Liver (tissue), 3 donors: ENCODE measurements around the gene MGAT5.

Experiments
- ATF3 ChIP-seq: IDR thresholded peaks from 2 replicates; pipeline ENCODE4 v1.6.1; 2016; ENCODE audit warnings: antibody characterized with exemption
- CTCF ChIP-seq: fragments of 150-350 bp; IDR thresholded peaks from 2 replicates; pipeline ENCODE4 v1.5.1; 2017; ENCODE audit warnings: improper control_type of control experiment, low read depth, low read length; ENCODE audit not compliant: missing input control
- GABPA ChIP-seq, 2 donors: IDR thresholded peaks in 1 of 2; conservative IDR thresholded peaks in 1 of 2; 2 replicates each; pipeline ENCODE4 v1.6.1; 2016; ENCODE audit warnings: antibody characterized with exemption in 2 of 2, mild to moderate bottlenecking in 1 of 2, moderate library complexity in 1 of 2
- JUND ChIP-seq, 2 donors: IDR thresholded peaks; 2 replicates each; pipeline ENCODE4 v1.6.1; 2016; ENCODE audit warnings: antibody characterized with exemption in 2 of 2
- MAX ChIP-seq: IDR thresholded peaks from 2 replicates; pipeline ENCODE4 v1.6.1; 2016; ENCODE audit warnings: antibody characterized with exemption
- RAD21 ChIP-seq, 2 donors: IDR thresholded peaks; 2 replicates each; pipeline ENCODE4 v1.6.1; 2016; ENCODE audit warnings: antibody characterized with exemption in 2 of 2, mild to moderate bottlenecking in 2 of 2
- REST ChIP-seq: IDR thresholded peaks from 2 replicates; pipeline ENCODE4 v1.6.1; 2016; ENCODE audit warnings: antibody characterized with exemption, mild to moderate bottlenecking
- RXRA ChIP-seq, 2 donors: IDR thresholded peaks; 2 replicates each; pipeline ENCODE4 v1.6.1; 2017 to 2018; ENCODE audit warnings: antibody characterized with exemption in 2 of 2, mild to moderate bottlenecking in 1 of 2
- SP1 ChIP-seq: IDR thresholded peaks from 2 replicates; pipeline ENCODE4 v1.6.1; 2018; ENCODE audit warnings: antibody characterized with exemption, mild to moderate bottlenecking
- TAF1 ChIP-seq: conservative IDR thresholded peaks from 2 replicates; pipeline ENCODE4 v1.6.1; 2016; ENCODE audit warnings: antibody characterized with exemption, mild to moderate bottlenecking
- ZBTB33 ChIP-seq: IDR thresholded peaks from 2 replicates; pipeline ENCODE4 v1.6.1; 2016; ENCODE audit warnings: antibody characterized with exemption
- donor health status: healthy.
- donor health status: healthy.

- TF ChIP-seq ZBTB33 (no peak), TAF1 (no peak), CTCF (no peak), REST (no peak), RAD21 (IDR thresholded peaks at IDR 0.05) (no peak), GABPA (IDR thresholded peaks at IDR 0.05 in 1 of 2, conservative IDR thresholded peaks at IDR 0.05 in 1 of 2) (no peak), MAX (no peak), SP1 (no peak), JUND (IDR thresholded peaks at IDR 0.05) (no peak), RXRA (IDR thresholded peaks at IDR 0.05) (no peak), ATF3 (no peak)
These were observed 41.1 kb upstream of the MGAT5 start for GRCh38 chr2:134212746-134213145.
